ENCODE results near the gene PTPA.

The PTPA gene

GRCh38 chr9:129084087-129084486 lies 27.1 kb upstream of the PTPA start:
- DNase-seq: no peak

DNA sequence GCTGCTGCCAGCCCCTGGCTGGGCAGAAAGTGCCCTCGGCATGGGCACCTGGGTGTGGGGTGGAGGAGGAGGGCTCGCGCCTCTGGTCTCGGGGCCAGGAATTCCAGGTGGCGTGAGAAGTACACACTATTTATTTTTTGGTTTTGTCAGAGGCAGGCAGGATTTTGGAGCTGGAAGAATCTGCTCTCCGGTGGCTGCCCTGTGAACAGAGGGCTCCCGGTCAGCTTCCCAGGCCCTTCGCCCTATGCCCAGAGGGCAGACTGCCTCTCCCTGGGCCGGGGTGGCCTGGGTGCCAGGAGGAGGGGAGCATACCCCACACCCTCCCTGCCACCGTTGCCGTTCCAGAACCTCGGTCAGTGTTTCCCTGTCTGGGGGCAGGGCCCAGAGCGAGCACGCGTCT lies 22.0 kb upstream of the PTPA start:
- no peak for DNase-seq

DNA sequence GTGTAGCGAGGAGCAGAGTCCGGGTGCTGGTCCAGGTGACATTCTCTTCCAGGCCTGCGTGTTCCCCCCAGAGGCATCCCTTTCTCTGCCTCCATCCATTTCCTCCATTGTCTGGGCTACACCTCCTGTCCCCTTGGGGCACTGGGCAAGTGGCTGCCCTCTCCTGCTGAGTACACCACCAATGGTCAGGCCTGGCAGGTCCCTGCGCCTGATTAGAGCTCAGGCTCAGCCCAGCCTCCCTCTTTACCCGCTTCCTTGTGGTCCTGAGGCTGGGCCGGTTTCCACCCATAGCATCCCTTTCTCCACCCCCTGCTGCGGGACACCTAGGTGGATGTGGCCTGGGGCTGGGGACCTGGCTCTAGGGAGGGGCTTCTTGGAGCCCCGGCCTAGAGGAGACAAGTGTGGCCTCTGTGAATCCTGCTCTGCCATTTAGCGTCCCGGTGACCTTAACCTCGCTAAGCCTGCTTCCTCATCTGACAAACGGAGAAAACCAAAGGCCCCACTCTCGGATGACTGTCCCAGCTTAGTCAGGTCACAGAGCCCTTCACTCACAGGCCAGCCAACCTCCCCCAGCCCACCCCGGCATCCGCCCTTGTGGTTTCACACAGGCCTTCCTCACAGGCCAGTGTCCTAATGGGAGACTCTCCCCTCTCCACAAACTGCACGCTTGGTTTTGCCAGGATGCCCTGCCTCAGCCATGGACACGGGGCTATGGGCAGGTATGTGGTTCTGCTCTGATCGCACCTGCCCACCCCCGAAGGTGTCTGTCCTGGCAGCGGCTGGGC lies 17.4 kb upstream of the PTPA start:
- DNase-seq: no peak

DNA sequence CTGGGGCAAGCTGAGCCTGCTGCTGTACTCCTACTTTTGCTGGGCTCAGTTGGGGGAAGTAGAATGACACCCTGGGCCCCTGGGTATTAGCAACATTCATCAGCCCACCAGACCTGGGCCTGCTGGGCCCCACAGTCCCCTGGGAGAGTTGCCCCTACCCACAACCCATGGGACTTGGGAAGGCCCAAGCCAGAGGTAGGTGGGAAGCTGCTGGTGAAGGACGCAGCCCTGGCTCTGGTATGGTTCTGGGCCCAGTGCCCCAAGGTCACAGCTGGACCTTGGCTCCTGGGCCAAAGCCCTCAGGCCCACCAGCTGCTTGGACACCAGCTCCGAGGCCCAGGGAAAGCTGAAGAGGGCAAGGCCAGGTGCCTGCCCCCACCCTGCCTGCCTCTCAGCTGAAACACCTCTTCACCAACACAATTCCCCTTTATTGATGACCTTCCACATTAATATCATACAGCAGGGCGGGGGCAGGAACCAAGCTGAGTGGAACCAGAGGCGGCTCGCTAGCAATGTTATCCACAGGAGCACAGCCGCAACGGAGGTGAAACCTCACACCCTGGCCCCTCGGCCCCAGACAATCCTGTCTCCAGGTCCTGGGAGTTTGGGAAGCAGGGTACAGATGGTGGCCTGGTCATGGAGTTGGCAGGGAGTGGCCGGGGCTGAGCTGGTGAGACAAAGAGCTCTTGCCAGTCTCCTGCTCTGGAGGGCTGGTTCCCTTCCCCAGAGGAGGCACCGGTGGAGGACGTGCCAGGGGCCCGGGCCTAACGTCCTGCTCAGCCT lies 16.6 kb upstream of the PTPA start:
- DNase-seq: no peak

- no peak for DNase-seq
These were observed 16.0 kb upstream of the PTPA start for GRCh38 chr9:129095170-129095667.

DNA sequence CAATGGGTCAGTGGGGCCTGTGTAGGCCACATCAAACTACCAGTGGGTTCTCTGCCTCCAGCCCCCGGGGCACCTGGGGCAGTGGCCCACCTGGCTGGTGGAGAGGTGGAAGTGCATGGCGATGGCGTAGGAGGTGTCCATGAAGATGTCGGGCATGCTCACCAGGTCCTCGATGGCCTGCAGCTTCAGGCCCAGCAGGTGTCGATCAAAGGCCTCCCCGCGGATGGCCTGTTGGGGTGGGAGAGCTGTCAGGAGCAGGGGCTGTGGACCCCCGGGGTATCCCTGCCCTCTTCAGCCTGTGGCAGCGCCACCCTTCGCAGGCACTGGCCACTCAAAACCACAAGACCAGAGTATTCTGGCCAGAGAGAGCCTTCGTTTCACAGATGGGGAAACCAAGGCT lies 15.3 kb upstream of the PTPA start:
- no peak for DNase-seq

DNA sequence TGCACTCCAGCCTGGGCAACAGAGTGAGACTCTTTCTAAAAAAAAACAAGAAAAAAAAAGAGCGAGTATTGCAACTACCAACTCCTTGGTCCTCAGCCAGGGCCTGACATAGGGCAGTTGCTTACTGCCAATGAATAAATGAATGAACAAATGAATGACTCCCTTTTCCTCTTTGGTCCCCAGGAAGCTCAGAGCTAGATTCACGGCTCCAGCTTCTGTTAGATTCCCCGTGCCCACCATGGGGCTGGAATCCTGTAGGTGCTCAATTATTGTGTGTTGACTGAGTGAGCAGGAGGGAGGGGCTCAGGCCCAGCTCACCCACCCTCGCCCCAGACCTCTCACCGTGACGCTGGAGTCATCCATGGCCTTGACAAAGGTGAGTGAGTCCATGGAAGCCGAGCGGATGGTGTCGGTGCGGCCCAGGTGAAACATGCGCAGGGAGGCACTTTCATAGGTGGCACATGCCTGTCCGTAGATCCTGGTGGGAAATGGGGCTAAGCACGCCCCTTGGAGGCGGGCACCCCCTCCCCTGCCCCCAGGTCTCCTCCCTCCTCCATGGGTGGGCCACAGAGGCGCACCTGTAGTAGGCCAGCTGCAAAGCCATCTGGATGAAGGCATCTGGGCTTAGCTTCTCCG lies 13.4 kb upstream of the PTPA start:
- DNase-seq: no peak

GRCh38 chr9:129098328-129098727 lies 12.9 kb upstream of the PTPA start:
- no peak for DNase-seq

- no peak for DNase-seq
These were observed 10.6 kb upstream of the PTPA start for GRCh38 chr9:129100383-129101169.

DNA sequence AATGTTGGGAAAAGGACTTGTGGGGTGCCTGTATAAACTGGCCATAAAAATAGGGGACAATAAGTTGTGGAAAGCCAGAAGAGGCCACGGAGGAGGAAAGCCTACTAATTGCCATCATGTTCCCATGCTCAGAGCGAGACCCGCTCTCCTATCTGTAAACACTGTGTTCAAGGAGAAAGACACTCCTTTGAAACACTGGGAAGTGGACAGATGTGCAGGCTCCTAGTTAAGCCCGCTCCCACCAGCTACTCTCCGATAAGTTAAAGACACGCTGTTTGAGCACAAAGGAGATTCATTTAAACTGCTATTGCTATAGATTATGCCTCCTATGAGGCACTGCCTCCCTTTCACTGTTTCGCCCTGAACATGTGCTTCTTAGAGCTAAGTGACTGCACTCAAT lies 9.9 kb upstream of the PTPA start:
- no peak for DNase-seq

- no peak for DNase-seq
These were observed 9.1 kb upstream of the PTPA start for GRCh38 chr9:129102095-129102525.

DNA sequence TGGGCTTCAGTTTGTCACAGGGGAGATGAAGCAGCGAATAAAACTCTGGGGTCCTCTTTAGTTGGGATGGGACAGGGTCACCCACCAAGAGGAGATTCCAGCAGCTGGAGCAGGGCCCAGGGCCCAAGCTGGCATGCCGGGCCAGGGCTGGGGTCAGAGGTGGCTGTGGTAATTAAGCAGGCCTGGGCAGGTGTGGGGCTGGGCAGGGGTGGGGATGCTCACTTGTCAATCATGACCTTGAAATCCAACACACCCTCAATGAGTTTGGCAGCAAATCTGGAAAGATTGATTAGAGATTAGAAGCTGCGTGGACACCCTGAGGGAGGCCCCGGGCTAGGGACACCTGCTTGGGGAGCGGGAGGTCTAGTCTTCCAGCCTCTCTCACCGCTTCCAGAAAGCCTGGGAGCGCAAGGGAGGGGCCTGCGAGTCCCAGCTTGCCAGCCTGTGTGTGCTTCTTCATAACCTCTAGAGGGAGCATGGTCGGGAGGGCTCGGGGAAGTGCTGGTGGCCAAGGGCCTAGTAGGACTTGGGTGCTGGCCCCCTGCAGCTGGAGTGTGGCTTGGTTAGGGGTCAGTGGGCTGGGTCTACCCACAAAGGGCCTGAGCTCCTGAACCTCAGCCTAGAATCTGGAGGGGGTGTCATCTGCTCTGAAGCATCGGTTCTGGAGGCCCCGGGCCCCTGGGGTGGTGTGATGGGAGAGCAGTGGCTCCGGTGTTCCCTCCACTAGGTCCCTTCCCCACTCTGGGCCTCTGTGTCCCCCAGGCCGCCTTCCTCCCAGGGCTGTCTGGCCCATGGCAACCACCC lies 8.2 kb upstream of the PTPA start:
- no peak for DNase-seq

DNA sequence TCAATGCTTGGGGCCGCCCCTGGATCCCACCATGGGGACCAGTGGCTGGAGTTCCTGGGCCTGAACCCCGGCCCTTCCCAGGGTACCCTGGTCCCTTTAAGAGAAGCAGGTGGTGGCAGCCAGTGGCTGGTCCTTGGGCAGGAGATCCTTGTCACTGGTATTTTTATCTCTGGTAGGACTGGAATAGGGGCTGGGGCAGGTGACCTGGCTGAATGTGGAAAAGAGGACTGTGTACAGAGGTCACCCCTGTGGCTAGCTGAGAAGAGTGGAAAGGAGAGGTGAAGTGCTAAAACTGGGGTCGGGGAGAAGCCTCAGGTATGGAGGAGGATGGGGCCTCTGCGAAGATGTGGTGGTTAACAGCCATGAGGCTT lies 7.6 kb upstream of the PTPA start:
- DNase-seq: no peak

DNA sequence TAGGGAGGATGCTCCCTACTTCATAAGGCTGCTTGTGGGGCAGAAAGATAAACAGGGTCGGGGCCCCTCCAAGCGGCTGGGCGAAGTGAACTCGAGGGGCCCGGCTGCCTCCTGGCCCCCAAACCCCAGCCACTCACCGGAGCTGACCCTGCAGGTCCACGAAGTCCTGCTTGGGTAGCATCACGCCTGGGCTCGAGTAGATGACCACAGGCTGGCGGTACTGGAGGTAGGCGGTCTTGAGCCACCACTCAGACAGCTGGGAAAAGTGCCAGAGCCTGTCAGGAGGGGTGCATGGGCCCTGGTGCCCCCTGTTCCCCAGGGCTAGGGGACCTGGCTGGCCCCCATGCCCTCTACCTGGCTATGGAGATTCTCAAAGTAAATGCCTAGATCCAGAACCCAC lies 7.2 kb upstream of the PTPA start:
- no peak for DNase-seq

GRCh38 chr9:129105857-129106694 lies 5.1 kb upstream of the PTPA start:
- no peak for DNase-seq

DNA sequence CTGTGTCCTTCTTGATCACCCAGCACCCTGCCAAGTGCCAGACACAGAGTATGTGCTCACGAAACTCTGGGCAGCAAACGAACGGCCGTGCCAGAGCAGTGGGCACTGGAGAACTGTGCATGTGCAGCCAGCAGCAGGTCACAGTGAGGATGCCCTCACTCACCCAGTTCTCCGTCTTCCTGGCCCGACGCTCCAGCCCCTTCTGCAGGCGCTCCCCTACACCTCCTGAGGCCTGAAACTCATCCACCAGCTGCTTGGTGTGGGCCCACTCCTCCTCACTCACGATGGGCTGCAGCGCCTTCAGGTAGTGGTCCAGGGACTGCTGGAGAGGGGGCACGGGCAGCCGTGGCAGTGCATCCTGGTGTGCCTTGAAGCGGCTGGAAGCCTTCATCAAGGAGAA lies 3.6 kb upstream of the PTPA start:
- DNase-seq: no peak

DNA sequence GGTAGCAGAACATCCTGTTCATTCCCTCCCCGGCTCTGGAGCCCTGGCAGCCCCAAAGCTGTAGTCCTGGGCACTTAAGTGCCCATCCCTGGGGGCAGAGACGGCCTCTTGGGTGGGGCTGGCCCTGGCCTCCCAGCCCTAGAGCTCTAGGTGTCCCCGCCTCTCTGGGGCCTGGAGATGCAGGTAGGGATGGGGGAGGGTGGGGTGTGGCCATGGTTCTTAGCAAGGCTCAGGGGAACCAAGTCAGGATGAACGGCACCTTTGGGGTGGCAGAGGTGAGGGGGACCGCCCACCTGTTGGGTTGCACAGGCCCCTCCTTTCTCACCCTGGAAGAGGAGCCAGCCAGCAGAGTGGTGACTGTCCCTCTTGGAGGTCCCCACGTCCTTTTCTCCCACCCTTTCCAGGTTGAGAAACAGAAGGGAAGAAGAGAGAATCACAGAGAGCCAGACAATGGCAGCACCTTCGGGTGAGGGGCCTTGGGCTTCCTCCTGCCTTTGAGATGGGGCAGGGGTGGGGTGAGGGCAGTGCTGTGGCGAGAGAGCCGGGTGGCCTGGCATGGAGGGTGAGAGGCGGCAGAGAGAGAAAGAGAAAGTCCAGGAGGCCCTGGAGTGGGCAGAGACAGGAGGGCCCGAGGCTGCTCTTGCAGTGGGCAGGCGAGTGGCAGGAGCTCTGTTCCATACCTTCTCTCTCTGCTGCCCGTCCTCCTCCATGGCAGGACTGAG lies 3.0 kb upstream of the PTPA start:
- no peak for DNase-seq

DNA sequence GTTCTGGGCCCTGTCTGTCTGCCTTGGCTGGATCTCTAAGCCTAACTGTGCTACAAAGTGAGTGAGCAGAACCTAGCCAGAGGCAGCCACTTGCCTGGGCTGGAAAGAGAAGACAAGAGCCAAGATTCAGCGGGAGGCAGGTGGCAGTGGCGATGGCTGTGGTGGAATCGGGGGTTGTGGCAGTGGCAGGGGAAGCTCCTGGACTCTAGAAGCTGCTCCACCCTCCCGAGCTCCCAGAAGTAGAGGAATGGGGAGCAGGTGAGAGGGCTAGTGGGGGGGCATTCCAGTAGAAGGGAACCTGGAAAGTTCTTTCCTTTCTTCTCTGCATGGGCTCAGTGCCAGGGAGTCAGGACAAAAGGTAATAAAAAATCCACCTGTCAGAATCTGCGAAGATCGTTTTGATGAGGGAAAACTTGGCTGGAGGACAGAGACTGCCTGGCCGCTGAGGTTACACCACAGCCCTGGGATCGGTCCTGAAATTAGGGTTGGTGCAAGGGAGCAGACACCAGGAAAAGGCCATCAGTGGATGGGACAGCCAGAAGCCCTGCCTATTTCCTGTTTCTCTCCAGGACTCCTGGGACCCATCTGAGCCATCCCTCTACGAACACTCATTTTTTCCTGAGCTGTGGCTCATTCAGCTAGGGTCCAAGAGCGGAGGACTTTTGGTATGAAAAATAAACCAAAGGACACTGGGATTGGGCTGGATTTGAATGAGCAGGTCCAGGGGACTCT lies 2.2 kb upstream of the PTPA start:
- no peak for DNase-seq

- DNase-seq: no peak
These were observed 1.7 kb upstream of the PTPA start for GRCh38 chr9:129109537-129109903.
